GM08714 (cell line): ENCODE data around the gene LEUTX.

ENCODE experiments used
- H3K4me3 ChIP-seq: fragments of 200-500 bp; sonication (Bioruptor generic); 2 replicates; pipeline ENCODE4 v1.5.1; 2014; ENCODE audit warnings: mild to moderate bottlenecking, low read length, inconsistent platforms
- ZNF274 ChIP-seq: IDR thresholded peaks from 2 replicates; pipeline ENCODE4 v1.6.1; 2012; ENCODE audit warnings: mild to moderate bottlenecking, low read depth, low read length

Gene LEUTX

DNA sequence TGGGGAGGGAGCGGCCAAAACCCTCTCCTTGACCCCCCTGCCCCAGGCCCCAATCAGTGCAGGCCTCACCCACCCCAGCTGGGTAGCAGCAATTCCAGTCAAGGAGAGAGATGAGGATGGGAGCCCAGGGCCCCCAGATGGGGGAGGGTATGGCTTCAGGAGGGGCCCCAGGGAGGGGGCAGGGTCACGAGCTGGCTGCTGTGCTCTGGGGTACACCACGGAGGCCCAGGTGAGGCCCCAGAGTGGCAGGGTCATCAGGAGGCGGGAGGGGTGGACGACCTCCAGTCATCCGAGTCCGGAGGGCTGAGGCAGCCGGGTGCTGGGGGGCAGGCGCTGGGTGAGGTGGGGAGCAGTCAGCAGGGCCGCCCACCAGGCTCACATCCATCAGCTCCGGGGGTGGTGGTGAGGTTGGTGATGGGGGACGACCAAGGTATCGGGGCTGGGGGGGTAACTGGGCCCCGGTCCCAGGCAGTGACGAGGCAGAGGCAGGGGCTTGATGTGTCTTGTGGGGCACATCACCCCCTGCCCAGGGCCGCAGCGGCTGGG lies 47.0 kb downstream of the LEUTX start:
- no peak overlapping the region for H3K4me3 ChIP-seq
- no peak for TF ChIP-seq ZNF274

DNA sequence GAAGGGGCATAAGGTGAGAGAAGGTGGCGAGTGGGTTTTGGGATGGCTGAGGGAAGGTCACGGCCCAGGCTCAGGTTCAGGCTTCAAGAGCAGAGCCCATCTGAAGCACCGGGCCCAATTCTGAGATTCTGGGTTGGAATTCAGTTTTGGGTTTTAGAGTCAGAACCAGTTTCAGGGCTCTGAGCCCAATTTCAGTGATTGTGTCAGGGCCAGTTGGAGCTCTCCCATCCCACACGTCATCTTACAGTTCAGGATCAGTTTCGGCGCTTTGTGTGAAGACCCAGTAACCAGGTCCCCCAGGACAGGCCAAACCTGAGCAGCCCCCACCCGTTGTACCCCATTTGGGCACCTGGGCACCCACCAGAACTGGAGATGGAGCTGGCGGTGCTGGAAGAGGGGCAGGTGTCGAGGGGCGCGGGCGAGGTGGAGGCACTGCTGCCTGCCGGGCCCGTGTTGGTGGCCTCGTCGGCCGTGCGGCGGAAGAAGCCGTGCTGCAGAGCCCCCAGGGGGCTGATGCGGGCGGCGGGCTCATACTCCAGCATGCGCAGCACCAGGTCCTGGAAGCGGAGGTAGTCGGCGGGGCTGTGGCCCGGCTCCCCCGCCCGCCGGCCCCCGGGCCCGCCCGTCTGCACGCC lies 47.8 kb downstream of the LEUTX start:
- H3K4me3 ChIP-seq: no peak overlapping the region
- TF ChIP-seq ZNF274: no peak

DNA sequence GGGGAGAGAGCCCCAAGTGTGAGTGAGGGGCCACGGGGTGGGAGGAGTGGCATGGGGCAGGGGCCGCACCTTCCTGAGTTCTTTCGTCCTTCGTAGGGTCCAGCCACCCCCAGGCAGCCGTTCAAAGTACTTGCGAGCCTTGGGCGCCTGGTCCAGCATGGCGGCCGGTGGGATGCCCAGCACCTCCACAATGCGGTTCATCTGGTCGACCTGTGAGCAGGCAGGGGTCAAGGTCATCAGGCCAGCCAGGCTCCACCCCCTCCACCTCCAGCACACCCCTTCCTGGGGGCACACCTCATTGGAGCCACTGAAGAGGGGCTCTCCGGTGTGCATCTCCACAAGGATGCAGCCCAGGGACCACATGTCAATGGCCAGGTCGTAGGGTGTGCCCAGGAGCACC lies 48.6 kb downstream of the LEUTX start:
- H3K4me3 ChIP-seq: no peak overlapping the region
- no peak for TF ChIP-seq ZNF274

DNA sequence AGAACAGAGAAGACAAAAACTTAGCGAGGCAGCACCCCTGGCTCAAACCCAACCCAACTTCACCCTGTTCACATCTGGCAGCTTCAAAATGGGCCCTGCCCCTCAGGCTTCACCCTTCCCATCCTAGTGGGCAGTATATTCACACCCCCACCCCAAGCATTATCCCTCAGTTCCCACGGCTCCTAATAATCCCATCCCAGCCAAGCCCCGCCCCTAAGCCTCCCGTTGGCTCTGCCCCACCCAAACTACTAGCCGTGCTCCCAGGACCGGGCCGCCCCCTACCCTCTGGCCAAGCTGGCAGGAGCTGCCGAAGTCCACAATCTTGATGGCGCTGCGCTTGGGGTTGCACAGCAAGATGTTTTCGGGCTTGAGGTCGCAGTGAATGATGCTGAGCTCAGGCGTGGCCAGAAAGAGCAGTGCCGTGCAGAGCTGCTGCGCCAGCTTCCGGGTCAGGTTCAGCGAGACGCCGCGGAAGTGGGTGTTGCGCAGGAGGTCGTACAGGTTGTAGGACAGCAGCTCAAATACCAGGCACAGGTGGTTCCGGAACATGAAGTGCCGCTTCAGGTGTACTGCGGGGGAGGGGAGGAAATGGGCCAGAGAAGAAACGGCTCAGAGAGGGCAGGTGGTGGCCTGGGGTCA lies 49.5 kb downstream of the LEUTX start:
- TF ChIP-seq ZNF274: no peak
- H3K4me3 ChIP-seq: no peak overlapping the region

DNA sequence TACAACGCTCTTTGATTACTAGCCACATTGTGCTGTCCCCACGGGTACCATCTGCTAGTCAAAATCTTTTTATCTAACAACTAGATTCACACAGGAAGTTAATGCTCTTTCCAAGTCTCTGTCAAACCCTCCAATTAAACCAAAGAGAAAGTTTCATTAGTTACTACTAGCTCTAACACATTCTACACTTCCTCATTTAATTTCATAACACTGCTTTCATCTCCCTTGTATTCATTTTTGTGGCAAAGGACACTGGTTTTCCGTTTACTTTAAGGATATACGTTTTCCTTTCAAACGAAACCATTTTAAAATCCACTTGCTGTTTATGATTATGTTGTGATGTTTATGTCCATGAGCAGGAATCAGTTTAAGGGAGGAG lies 50.0 kb downstream of the LEUTX start:
- no peak overlapping the region for H3K4me3 ChIP-seq
- TF ChIP-seq ZNF274: no peak

DNA sequence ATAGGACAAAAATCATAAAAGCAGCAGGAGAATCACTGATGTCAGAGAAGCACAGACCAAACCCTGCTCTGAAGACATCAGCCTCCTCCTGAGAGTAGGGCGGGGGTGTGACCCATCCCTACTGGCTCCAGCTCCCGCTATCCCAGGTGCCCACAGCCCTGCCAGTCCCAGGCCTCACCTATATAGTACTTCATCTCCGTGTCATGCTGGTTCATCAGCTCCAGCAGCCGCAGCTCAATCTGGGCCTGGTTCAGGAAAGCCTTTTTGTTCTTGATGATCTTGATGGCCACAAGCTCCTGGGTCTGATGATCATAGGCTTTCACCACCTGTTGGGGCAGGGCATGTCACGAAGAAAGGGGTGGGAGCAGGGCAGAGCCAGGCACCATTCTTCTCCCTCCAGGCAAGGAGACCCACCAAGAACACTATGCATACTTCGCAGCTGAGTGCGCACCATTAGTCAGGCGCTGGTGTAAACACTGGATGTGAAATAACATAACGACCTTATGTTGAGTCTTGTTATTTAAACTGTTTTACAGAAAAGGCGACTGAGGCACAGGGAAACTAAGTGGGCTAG lies 51.1 kb downstream of the LEUTX start:
- no peak overlapping the region for H3K4me3 ChIP-seq
- TF ChIP-seq ZNF274: no peak

DNA sequence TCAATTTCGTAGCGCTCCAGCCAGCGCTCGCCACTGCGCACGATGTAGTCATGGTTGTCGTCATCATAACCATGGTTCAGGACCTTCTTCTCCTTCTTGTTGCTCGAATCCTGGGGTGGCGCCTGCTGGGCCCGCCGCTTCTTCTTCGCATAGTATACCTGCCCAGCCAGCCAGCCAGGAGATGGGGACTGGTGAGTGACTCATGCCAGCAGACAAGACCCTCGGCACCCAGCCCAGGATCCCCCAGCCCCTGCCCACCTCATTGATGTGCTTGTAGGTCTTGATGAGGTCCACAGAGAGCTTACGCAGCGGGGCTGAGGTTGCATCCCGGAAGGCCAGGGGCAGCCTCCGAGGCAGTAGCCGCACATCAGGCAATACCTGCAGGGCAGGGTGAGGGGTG lies 51.8 kb downstream of the LEUTX start:
- H3K4me3 ChIP-seq: no peak overlapping the region
- no peak for TF ChIP-seq ZNF274

DNA sequence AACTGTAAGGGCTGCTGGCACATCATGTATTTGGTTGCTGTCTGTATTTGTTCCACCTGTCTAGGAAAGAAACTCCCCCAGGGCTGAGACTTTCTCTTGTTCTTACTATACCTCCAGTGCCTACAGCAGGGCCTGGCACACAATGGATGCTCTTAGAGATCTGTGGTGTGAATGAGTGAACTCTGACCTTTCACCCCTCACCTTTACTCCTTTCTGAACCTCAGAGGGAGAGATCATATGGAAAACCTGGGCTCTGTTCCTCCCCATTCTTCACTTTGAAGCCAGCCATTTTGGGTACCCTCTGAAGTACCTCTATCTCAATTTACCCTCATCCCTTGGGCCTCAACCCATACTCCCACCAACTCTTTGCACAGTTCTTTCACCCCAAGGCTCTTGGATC lies 52.2 kb downstream of the LEUTX start:
- no peak for TF ChIP-seq ZNF274
- H3K4me3 ChIP-seq: no peak overlapping the region

DNA sequence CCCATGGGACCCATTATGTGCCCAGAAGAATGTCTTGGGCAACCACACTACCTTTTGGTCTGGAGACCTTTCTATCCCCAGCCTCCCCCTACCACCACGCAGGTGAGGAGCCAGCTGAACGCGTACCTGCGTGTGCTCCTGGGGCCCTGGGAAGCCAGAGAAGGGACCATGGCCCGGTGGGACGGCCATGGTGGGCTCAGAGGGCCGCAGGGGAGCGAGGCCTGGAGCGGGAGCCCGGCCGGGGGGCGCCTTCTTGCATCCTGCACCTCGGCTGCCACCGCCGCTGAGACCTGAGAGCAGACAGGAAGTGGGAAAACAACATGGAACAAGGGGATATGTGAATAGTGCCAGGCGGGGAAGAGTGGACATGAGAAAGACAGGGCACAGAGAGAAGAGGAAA lies 53.0 kb downstream of the LEUTX start:
- H3K4me3 ChIP-seq: no peak overlapping the region
- TF ChIP-seq ZNF274: no peak

DNA sequence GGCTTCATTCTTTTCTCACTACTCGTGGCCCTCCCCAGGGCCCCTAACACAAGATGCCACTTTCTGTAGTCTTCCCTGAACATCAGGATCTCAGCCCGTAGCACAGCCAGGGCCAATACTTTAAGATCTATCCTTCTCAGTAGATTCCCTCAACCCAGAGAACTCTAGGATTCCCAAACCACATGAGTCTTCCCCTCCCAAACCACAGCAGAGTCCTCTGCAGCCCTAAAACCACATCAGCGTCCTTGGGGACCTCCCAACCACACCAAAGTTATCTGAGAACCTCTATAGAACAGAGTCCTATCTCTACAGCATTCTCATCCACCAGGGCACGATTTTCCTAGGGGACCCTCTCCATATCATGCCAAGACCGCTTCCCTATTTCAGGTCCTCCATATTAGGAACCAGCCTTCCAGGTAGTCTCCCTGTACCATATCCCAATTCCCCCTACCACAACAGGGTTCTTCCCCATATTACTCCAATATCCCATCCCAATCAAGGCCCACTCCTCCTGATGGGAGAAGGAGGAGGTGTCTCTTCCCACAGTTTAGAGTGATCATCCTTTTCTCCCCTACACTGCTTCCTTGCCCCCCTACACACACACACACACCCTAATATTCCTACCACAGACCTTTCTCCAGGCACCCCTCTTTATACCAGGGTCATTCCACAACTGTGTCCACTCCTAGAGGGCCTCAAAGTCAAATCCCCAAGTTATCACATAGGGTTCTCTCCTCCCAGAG lies 53.9 kb downstream of the LEUTX start:
- peak overlapping the region; percentile 78 for H3K4me3 ChIP-seq
- TF ChIP-seq ZNF274: no peak

DNA sequence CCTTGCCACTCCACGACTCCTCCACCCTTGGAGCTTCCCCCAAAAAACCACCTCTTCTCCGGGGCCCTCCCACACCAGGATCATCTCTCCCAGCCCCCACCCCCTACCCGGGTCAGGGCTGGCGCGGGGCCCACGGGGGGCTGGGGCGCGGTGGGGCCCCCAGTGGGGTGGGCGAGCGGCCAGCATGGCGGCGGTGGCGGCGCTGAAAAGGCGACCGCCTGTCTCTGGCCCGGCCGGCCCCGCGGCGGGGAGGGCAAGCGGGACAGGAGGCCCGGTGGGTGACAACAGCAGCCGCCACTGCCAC lies 54.5 kb downstream of the LEUTX start:
- peak overlapping the region; percentile 78 for H3K4me3 ChIP-seq
- no peak for TF ChIP-seq ZNF274

DNA sequence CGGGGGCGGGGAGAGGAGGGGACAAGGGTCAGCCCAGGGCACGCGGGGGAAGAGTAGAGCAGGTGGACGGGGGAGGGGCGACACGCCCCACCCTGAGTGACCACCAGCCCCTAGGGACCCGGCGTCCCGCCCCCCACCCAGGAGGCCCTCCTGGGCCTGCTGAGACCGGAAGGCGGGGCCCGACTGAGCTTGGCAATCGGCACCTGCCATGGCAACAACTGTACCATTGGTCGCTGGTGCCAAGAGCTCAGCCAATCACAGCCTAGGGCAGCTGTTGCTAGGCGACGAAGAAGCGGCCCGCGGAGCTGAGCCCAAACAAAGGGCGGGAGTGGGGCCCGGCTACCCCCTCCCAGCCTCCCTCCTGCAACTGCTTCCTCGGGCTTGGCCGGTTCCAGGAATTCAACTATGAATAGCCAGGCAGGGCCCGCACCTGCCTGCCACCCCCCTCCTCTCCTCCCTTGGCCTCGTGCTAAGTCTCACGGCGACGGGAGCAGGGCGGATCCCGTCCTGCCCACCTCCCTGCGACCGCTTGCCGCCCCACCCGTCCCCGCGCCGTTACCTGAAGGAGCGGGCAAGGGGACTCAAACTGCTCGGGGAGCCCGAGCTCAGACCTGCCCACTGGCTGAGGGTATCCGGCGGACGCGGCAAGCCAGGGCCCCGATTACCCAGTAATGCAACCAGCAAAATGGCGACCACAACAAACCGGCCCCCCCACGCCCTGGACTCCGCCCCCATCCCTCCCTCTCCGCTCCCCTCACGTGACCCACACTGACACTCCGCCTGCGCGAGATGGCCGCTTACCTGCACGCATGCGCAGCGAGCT lies 55.0 kb downstream of the LEUTX start, which contains the start of gene DYRK1B:
Gene DYRK1B, minus strand, starts transcription at position 699 of the 823 bp plus-strand sequence. CDS start 2,295 bp downstream, outside the sequence.
- peak within 1 kb of the TSS; percentile 78 for H3K4me3 ChIP-seq
- TF ChIP-seq ZNF274: no peak

DNA sequence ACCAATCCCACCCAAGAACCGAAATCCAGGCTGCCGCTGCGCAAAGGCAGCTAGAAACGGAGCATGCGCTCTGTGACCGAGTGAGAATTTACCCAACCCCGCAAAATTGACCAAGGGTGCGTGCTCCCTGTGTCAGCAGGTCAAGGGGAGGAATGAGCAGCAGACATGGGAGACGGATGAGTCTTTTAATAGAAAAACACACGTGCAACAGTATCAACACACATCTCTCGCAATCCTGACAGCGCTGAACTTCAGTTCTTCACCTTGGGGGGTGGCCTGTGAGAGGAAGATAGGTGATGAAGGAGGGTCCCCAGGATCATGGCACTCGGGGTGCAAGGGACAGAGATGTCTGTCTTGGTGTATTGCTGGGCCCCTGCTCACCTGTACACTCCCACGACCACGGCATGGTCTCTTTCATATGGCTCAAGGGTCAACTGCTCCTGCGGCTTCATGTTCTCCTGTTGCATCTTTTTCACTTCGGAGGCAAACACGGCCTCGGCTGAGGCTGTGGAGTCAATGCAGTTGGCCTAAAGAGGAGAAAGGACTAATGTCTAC lies 55.7 kb downstream of the LEUTX start:
- no peak overlapping the region; the same call in 1 of the 2 replicates for H3K4me3 ChIP-seq
- no peak for TF ChIP-seq ZNF274
